GM03348 (cell line): ENCODE data around the gene CACTIN.
A peak's percentile ranks its signal among the peaks of the same experiment; 100 is the strongest.

Source experiments
- DNase-seq: peaks from one replicate; pipeline ENCODE4 v3.0.0; 2012; ENCODE audit warnings: low spot score

The CACTIN gene

GRCh38 chr19:3627351-3627723, 747 bp upstream of the CACTIN start:
- no peak for DNase-seq

- DNase-seq = peak; percentile 37
Measured at GRCh38 chr19:3625996-3626472, 556 bp downstream of the CACTIN start.

- DNase-seq = no peak
Measured at GRCh38 chr19:3623716-3624115, 2.9 kb downstream of the CACTIN start.

- DNase-seq = no peak
Measured at GRCh38 chr19:3622224-3622623, 4.4 kb downstream of the CACTIN start.

GRCh38 chr19:3621689-3622088, 4.9 kb downstream of the CACTIN start:
- no peak for DNase-seq

- DNase-seq = no peak
Measured at GRCh38 chr19:3620817-3621547, 5.6 kb downstream of the CACTIN start.

- DNase-seq = peak; percentile 36
Measured at GRCh38 chr19:3620145-3620816, 6.3 kb downstream of the CACTIN start.

GRCh38 chr19:3619631-3620012, 7.0 kb downstream of the CACTIN start:
- DNase-seq = no peak

- DNase-seq = no peak
Measured at GRCh38 chr19:3618811-3619630, 7.6 kb downstream of the CACTIN start.

- peak; percentile 94 for DNase-seq
Measured at GRCh38 chr19:3618144-3618810, 8.3 kb downstream of the CACTIN start.

GRCh38 chr19:3617463-3617862, 9.1 kb downstream of the CACTIN start:
- no peak for DNase-seq

- DNase-seq = no peak
Measured at GRCh38 chr19:3615524-3616135, 11.0 kb downstream of the CACTIN start.

- no peak for DNase-seq
Measured at GRCh38 chr19:3614858-3615505, 11.6 kb downstream of the CACTIN start.

- DNase-seq = no peak
Measured at GRCh38 chr19:3613818-3614661, 12.6 kb downstream of the CACTIN start.

GRCh38 chr19:3612901-3613741, 13.5 kb downstream of the CACTIN start:
- DNase-seq = no peak

GRCh38 chr19:3612330-3612729, 14.3 kb downstream of the CACTIN start:
- DNase-seq = no peak

GRCh38 chr19:3611841-3612240, 14.7 kb downstream of the CACTIN start:
- no peak for DNase-seq

- no peak for DNase-seq
Measured at GRCh38 chr19:3610745-3611717, 15.6 kb downstream of the CACTIN start.
